GM12878 (cell line): Measurements from ENCODE around the gene MAP3K1.

Source experiments
- BCL11A ChIP-seq: IDR thresholded peaks from 2 replicates; pipeline ENCODE4 v1.6.1; 2011; ENCODE audit warnings: low read depth, low read length
- BHLHE40 ChIP-seq, 2 experiments: fragments of 450-650 bp in 1 of 2; IDR thresholded peaks; 2 replicates each; pipeline ENCODE4 v1.6.1; 2011 to 2017; ENCODE audit warnings: low read depth in 2 of 2, borderline replicate concordance in 1 of 2, improper control_type of control experiment in 1 of 2, low read length in 1 of 2, mild to moderate bottlenecking in 1 of 2
- CREB1 ChIP-seq: IDR thresholded peaks from 2 replicates; pipeline ENCODE4 v1.6.1; 2012; ENCODE audit warnings: low read depth, mild to moderate bottlenecking, inconsistent platforms
- MYC ChIP-seq: IDR thresholded peaks from 2 replicates; pipeline ENCODE4 v1.6.1; 2011; ENCODE audit warnings: mild to moderate bottlenecking, low read length, moderate library complexity, inconsistent platforms; ENCODE audit not compliant: insufficient read depth, insufficient replicate concordance, insufficient read length, severe bottlenecking
- POLR2A ChIP-seq: IDR thresholded peaks from 2 replicates; pipeline ENCODE4 v1.6.1; 2011; ENCODE audit warnings: low read depth, mild to moderate bottlenecking, low read length
- RAD51 ChIP-seq: fragments of 450-650 bp; IDR thresholded peaks from 2 replicates; pipeline ENCODE4 v1.6.1; 2016; ENCODE audit warnings: moderate library complexity, mild to moderate bottlenecking, inconsistent platforms
- RELA ChIP-seq: fragments of 450-650 bp; IDR thresholded peaks from 2 replicates; pipeline ENCODE4 v1.8.0; 2014; ENCODE audit warnings: borderline replicate concordance; ENCODE audit not compliant: partially characterized antibody
- RFX5 ChIP-seq: IDR thresholded peaks from 2 replicates; pipeline ENCODE4 v1.6.1; 2011; ENCODE audit warnings: low read depth, low read length, improper control_type of control experiment
- SMC3 ChIP-seq: IDR thresholded peaks from 2 replicates; pipeline ENCODE4 v1.6.1; 2011; ENCODE audit warnings: low read length, improper control_type of control experiment, borderline replicate concordance
- SP1 ChIP-seq: IDR thresholded peaks from one replicate; pipeline ENCODE4 v1.6.1; 2011; ENCODE audit warnings: low read depth, low read length
- TCF12 ChIP-seq: IDR thresholded peaks from 2 replicates; pipeline ENCODE4 v1.6.1; 2011; ENCODE audit warnings: low read depth, mild to moderate bottlenecking, low read length
- TF ChIP-seq, protein P1 (sequence below), 3 experiments: IDR thresholded peaks in 2 of 3; conservative IDR thresholded peaks in 1 of 3; 2 replicates each; pipeline ENCODE4 v1.5.1; 2011; ENCODE audit warnings: low read depth in 3 of 3, low read length in 3 of 3, mild to moderate bottlenecking in 3 of 3, control low read depth in 2 of 3, moderate library complexity in 2 of 3, inconsistent platforms in 1 of 3, mixed read lengths in 1 of 3; ENCODE audit not compliant: control insufficient read depth in 2 of 3, insufficient read depth in 1 of 3; ENCODE audit errors: extremely low read depth in 1 of 3
- TF ChIP-seq, protein P2 (sequence below): IDR thresholded peaks from 2 replicates; pipeline ENCODE4 v1.6.1; 2012; ENCODE audit warnings: low read depth, low read length, improper control_type of control experiment

DNA sequence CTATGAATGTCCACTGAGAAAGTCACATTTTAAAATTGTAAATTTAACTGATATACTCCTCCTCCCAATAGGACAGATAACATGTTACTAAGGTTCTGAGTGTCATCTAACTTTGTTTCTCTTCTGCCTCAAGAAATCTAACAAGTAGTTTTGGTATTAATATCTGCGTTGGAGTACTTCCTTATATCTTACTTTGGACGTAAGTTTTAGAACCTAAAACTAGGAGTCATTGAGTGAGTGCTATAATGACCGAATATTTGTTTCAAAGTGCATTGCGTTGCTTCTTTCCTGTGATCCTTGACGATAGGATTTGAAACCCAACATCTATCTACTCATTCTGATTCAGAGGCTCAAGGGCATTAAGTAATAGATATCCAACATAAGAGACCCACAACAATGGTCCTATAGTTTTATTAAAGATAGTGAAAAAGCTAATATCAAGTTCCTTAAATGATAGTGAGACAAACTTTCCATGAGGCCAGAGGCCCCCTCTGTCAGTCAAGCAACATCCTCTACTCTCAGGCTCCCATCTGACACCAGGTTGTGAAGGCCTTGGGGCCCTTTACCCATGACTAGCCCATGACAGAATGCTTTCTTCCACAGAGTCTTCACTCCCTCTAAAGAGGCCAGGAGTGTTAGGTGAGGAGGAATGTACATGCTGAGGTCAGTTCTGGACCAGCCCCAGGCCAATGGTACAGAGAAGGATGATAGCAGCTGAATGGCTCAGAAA, 45.3 kb upstream of the MAP3K1 start:
- TF ChIP-seq SMC3, result no peak
- TF ChIP-seq TCF12, result no peak
- TF ChIP-seq, protein P1, sequence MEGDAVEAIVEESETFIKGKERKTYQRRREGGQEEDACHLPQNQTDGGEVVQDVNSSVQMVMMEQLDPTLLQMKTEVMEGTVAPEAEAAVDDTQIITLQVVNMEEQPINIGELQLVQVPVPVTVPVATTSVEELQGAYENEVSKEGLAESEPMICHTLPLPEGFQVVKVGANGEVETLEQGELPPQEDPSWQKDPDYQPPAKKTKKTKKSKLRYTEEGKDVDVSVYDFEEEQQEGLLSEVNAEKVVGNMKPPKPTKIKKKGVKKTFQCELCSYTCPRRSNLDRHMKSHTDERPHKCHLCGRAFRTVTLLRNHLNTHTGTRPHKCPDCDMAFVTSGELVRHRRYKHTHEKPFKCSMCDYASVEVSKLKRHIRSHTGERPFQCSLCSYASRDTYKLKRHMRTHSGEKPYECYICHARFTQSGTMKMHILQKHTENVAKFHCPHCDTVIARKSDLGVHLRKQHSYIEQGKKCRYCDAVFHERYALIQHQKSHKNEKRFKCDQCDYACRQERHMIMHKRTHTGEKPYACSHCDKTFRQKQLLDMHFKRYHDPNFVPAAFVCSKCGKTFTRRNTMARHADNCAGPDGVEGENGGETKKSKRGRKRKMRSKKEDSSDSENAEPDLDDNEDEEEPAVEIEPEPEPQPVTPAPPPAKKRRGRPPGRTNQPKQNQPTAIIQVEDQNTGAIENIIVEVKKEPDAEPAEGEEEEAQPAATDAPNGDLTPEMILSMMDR (IDR thresholded peaks at IDR 0.05 in 2 of 3, conservative IDR thresholded peaks at IDR 0.05 in 1 of 3; ENCODE audit: control insufficient read depth in 2 of 3, extremely low read depth in 1 of 3, insufficient read depth in 1 of 3, low read depth in 3 of 3, low read length in 3 of 3), result no peak
- no peak for TF ChIP-seq SP1
- no peak for TF ChIP-seq MYC
- TF ChIP-seq CREB1, result no peak
- TF ChIP-seq RELA, result no peak
- TF ChIP-seq RFX5, result no peak
- TF ChIP-seq POLR2A, result no peak
- no peak for TF ChIP-seq BCL11A
- TF ChIP-seq, protein P2, sequence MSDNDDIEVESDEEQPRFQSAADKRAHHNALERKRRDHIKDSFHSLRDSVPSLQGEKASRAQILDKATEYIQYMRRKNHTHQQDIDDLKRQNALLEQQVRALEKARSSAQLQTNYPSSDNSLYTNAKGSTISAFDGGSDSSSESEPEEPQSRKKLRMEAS, result no peak
- no peak for TF ChIP-seq RAD51
- no peak for TF ChIP-seq BHLHE40 (IDR thresholded peaks at IDR 0.05; ENCODE audit: borderline replicate concordance in 1 of 2, low read depth in 2 of 2, low read length in 1 of 2)
